ENCODE data around the gene DDR2. TPM values are rescaled to one million over a fixed set of nuclear protein-coding genes. Genes with fewer than 3 reads are reported as not detected.

Gene DDR2
- total RNA-seq, 2 experiments from 2014 or later = 0.19 TPM; not detected in 1

DNA sequence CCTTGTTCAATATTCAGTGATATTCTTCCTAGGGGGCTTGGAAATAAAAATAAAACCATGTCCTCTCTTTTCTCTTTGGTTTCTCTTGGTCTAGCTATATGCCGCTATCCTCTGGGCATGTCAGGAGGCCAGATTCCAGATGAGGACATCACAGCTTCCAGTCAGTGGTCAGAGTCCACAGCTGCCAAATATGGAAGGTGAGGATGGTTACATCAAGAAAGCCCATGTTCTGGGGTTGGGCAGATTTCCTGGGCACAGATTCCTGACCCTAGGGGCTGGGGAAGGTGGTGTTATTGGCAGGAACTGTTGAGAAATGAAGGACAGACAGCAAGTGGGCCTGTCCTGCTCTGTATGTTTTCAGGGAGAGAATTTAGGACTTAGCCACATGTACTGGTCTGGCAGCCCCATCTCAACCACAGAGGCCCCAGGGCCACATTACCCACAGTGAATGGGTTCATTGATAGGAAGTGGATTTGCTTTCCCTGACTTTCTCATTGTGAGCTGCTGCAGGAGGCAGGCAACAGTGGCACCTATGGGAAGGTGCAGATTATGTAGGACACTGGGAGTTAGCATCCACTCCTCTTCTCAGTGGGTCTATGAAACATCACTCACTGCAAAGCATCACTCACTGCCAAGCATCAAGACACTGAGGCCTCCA, 120.9 kb downstream of the DDR2 start:
- Histone ChIP-seq H3K4me3 (ENCODE audit: low read depth, low read length, poor library complexity, severe bottlenecking) (no peak overlapping the region), H3K9me3 (ENCODE audit: low read length) (no peaks in the 10 kb centered on the region), H4K20me1 (ENCODE audit: insufficient read depth, low read length) (no peaks in the 10 kb centered on the region), H3K9me2 (ENCODE audit: insufficient read depth, low read length) (no peaks in the 10 kb centered on the region), H3K4me1 (ENCODE audit: insufficient read depth, low read length, poor library complexity, severe bottlenecking) (no peaks in the 10 kb centered on the region), H3K4me2 (ENCODE audit: low read length) (no peak overlapping the region), H2AFZ (ENCODE audit: low read length) (no peak overlapping the region), H3K79me2 (ENCODE audit: insufficient read depth, low read depth, low read length) (no peaks in the 10 kb centered on the region), H3K27ac (ENCODE audit: low read depth, low read length, poor library complexity, severe bottlenecking) (no peak overlapping the region), H3K36me3 (ENCODE audit: insufficient read depth, low read length) (no peaks in the 10 kb centered on the region)
- CTCF ChIA-PET (ENCODE audit: unreplicated experiment) = no interaction called here
- POLR2A ChIA-PET = no interaction called here
- no TSS peak for BruUV-seq (replicated peaks)
- TF ChIP-seq, protein P1, sequence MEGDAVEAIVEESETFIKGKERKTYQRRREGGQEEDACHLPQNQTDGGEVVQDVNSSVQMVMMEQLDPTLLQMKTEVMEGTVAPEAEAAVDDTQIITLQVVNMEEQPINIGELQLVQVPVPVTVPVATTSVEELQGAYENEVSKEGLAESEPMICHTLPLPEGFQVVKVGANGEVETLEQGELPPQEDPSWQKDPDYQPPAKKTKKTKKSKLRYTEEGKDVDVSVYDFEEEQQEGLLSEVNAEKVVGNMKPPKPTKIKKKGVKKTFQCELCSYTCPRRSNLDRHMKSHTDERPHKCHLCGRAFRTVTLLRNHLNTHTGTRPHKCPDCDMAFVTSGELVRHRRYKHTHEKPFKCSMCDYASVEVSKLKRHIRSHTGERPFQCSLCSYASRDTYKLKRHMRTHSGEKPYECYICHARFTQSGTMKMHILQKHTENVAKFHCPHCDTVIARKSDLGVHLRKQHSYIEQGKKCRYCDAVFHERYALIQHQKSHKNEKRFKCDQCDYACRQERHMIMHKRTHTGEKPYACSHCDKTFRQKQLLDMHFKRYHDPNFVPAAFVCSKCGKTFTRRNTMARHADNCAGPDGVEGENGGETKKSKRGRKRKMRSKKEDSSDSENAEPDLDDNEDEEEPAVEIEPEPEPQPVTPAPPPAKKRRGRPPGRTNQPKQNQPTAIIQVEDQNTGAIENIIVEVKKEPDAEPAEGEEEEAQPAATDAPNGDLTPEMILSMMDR (conservative IDR thresholded peaks at IDR 0.05; ENCODE audit: low read length) = no peak
- TF ChIP-seq EZH2phosphoT487 (IDR thresholded peaks at IDR 0.05; ENCODE audit: borderline replicate concordance, low read depth, low read length) = no peak
- DNase-seq (ENCODE audit: low spot score) = no peak
- intact Hi-C loops (cut with micrococcal nuclease; ENCODE audit: unreplicated experiment) = no loop called here

DNA sequence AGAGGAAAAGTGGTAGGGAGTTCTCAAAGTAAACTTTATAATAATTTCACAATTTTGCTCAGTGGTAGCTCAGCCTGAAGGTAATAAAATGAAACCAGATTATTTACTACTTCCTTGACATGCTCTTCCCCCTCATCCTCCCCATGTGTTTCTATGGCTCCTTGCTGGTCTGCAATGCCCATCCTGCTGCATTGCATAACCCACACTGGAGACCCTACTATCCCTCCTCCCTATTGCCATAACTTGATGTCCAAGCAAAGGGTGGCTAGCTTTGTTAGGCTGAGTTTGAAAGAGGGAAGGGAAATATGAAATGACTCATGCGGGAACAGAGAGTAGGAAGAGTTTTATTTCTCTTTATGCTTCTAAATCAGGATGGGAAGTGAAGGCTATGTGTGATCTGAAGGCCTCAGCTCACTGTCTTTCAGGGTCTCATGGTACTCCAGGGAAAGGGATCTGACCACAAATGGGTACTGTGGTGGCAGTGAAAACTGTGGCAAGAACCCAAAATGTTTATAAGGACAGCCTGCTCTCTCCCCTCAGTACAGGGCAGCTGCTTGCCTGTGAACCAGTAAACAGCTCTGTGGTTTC, 121.8 kb downstream of the DDR2 start:
- Histone ChIP-seq H3K4me3 (ENCODE audit: low read depth, low read length, poor library complexity, severe bottlenecking) (no peak overlapping the region), H3K9me3 (ENCODE audit: low read length) (no peaks in the 10 kb centered on the region), H3K4me2 (ENCODE audit: low read length) (no peak overlapping the region), H2AFZ (ENCODE audit: low read length) (no peak overlapping the region), H3K79me2 (ENCODE audit: insufficient read depth, low read depth, low read length) (no peaks in the 10 kb centered on the region), H3K9me2 (ENCODE audit: insufficient read depth, low read length) (no peaks in the 10 kb centered on the region), H4K20me1 (ENCODE audit: insufficient read depth, low read length) (no peaks in the 10 kb centered on the region), H3K4me1 (ENCODE audit: insufficient read depth, low read length, poor library complexity, severe bottlenecking) (no peaks in the 10 kb centered on the region), H3K27ac (ENCODE audit: low read depth, low read length, poor library complexity, severe bottlenecking) (no peak overlapping the region), H3K36me3 (ENCODE audit: insufficient read depth, low read length) (no peaks in the 10 kb centered on the region)
- DNase-seq (ENCODE audit: low spot score) = no peak
- no TSS peak for BruUV-seq (replicated peaks)
- POLR2A ChIA-PET = no interaction called here
- TF ChIP-seq, protein P1 (conservative IDR thresholded peaks at IDR 0.05; ENCODE audit: low read length) = no peak
- no peak for TF ChIP-seq EZH2phosphoT487 (IDR thresholded peaks at IDR 0.05; ENCODE audit: borderline replicate concordance, low read depth, low read length)
- intact Hi-C loops (cut with micrococcal nuclease; ENCODE audit: unreplicated experiment) = no loop called here
- CTCF ChIA-PET (ENCODE audit: unreplicated experiment) = no interaction called here

DNA sequence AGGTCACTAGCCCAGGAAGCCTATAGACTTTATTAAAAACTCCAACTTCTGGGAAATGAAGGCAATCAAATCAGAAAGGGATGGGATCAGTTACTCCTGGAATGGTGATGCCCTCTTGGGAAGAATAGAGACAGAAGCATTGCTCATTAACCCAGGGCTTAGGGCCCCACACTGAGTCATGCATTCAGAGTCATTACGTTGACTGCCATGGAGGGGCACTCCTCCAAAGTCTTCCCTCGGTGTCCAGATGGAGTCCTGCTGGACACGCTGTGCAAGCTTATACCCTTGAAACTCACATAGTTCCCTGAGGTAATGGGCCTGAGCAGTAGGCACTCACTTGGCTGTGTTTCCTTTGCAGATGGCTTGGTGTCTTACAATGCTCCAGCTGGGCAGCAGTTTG, 123.0 kb downstream of the DDR2 start:
- BruUV-seq (replicated peaks) = no TSS peak
- Histone ChIP-seq H3K27ac (ENCODE audit: low read depth, low read length, poor library complexity, severe bottlenecking) (no peak overlapping the region), H2AFZ (ENCODE audit: low read length) (no peak overlapping the region), H3K4me2 (ENCODE audit: low read length) (no peak overlapping the region), H3K9me2 (ENCODE audit: insufficient read depth, low read length) (no peaks in the 10 kb centered on the region), H3K4me1 (ENCODE audit: insufficient read depth, low read length, poor library complexity, severe bottlenecking) (no peaks in the 10 kb centered on the region), H4K20me1 (ENCODE audit: insufficient read depth, low read length) (no peaks in the 10 kb centered on the region), H3K4me3 (ENCODE audit: low read depth, low read length, poor library complexity, severe bottlenecking) (no peak overlapping the region), H3K9me3 (ENCODE audit: low read length) (no peaks in the 10 kb centered on the region), H3K36me3 (ENCODE audit: insufficient read depth, low read length) (no peaks in the 10 kb centered on the region), H3K79me2 (ENCODE audit: insufficient read depth, low read depth, low read length) (no peaks in the 10 kb centered on the region)
- TF ChIP-seq EZH2phosphoT487 (IDR thresholded peaks at IDR 0.05; ENCODE audit: borderline replicate concordance, low read depth, low read length) = no peak
- TF ChIP-seq, protein P1 (conservative IDR thresholded peaks at IDR 0.05; ENCODE audit: low read length) = no peak
- ChIA-PET POLR2A (no interaction called here), CTCF (ENCODE audit: unreplicated experiment) (no interaction called here)
- intact Hi-C loops (cut with micrococcal nuclease; ENCODE audit: unreplicated experiment) = no loop called here
- no peak for DNase-seq (ENCODE audit: low spot score)

Data from OCI-LY7 (cell line).